IMR-90 (cell line): ENCODE data around the gene ASTN2.

Source experiments
- CEBPB ChIP-seq: IDR thresholded peaks from 2 replicates; pipeline ENCODE4 v1.6.1; 2012; ENCODE audit warnings: low read depth, low read length, improper control_type of control experiment
- CHD1 ChIP-seq: IDR thresholded peaks from 2 replicates; pipeline ENCODE4 v1.6.1; 2012; ENCODE audit warnings: low read depth, low read length, improper control_type of control experiment
- CTCF ChIP-seq: conservative IDR thresholded peaks from 2 replicates; pipeline ENCODE4 v1.5.1; 2012; ENCODE audit warnings: mild to moderate bottlenecking, low read depth, low read length, improper control_type of control experiment
- MAFK ChIP-seq: IDR thresholded peaks from 2 replicates; pipeline ENCODE4 v1.6.1; 2012; ENCODE audit warnings: low read depth, low read length, improper control_type of control experiment
- MAZ ChIP-seq: IDR thresholded peaks from 2 replicates; pipeline ENCODE4 v1.6.1; 2012; ENCODE audit warnings: low read depth, mild to moderate bottlenecking, low read length, improper control_type of control experiment, moderate library complexity, borderline replicate concordance
- MXI1 ChIP-seq: IDR thresholded peaks from 2 replicates; pipeline ENCODE4 v1.6.1; 2012; ENCODE audit warnings: low read depth, mild to moderate bottlenecking, low read length, moderate library complexity, borderline replicate concordance
- POLR2A ChIP-seq: IDR thresholded peaks from 2 replicates; pipeline ENCODE4 v1.6.1; 2012; ENCODE audit warnings: mild to moderate bottlenecking, low read depth, low read length
- RAD21 ChIP-seq: IDR thresholded peaks from 2 replicates; pipeline ENCODE4 v1.6.1; 2012; ENCODE audit warnings: low read length, improper control_type of control experiment
- RCOR1 ChIP-seq: IDR thresholded peaks from 2 replicates; pipeline ENCODE4 v1.6.1; 2012; ENCODE audit warnings: mild to moderate bottlenecking, low read length, improper control_type of control experiment; ENCODE audit not compliant: insufficient replicate concordance
- RFX5 ChIP-seq: IDR thresholded peaks from 2 replicates; pipeline ENCODE4 v1.8.0; 2012; ENCODE audit warnings: low read depth, mild to moderate bottlenecking, low read length, moderate library complexity
- SMC3 ChIP-seq: fragments of 150-350 bp; IDR thresholded peaks from 2 replicates; pipeline ENCODE4 v1.6.1; 2016; ENCODE audit warnings: low read depth, mild to moderate bottlenecking, antibody characterized with exemption, low read length, moderate library complexity
- USF2 ChIP-seq: fragments of 150-350 bp; IDR thresholded peaks from 2 replicates; pipeline ENCODE4 v1.6.1; 2017; ENCODE audit warnings: mild to moderate bottlenecking, antibody characterized with exemption, low read length, low read depth

- TF ChIP-seq MXI1 (no peak), POLR2A (no peak), CHD1 (no peak), CTCF (no peak), RCOR1 (no peak), USF2 (no peak), RAD21 (no peak), MAZ (no peak), SMC3 (no peak), RFX5 (no peak), CEBPB (no peak), MAFK (no peak)
These were observed 470.9 kb downstream of the ASTN2 start for GRCh38 chr9:116943970-116944369.
